Stimulated activated effector memory CD8-positive, alpha-beta T cell treated with anti-CD3 and anti-CD28 coated beads, Interleukin-12 subunit alpha, Interleukin-12 subunit beta, amount 100 ng/mL, for 72 hours (primary cell): ENCODE measurements around the gene HSDL2.
"Not testable (repeated sequence)": the region's sequence is repeated elsewhere in the genome, so short reads cannot be mapped to it uniquely, and the experiment has no call there.

Experiments
- ATAC-seq: fragments of 150-1000 bp; cut with Tn5 transposase; 2 replicates; pipeline ENCODE4 v1.10.0; 2021
- DNase-seq, 2 donors: peaks; one replicate each; pipeline ENCODE4 v3.0.0; 2021 to 2022; ENCODE audit warnings: low spot score in 2 of 2
- H3K27ac Mint-ChIP-seq: one replicate; pipeline ENCODE4 v1.8.0; 2022; ENCODE audit warnings: mild to moderate bottlenecking, mixed read lengths
- H3K36me3 Mint-ChIP-seq: one replicate; pipeline ENCODE4 v1.8.0; 2022; ENCODE audit warnings: mild to moderate bottlenecking, mixed read lengths
- H3K4me1 Mint-ChIP-seq: one replicate; pipeline ENCODE4 v1.8.0; 2022; ENCODE audit warnings: mixed read lengths
- H3K4me3 Mint-ChIP-seq: one replicate; pipeline ENCODE4 v1.8.0; 2022; ENCODE audit warnings: mild to moderate bottlenecking, mixed read lengths
- H3K9me3 Mint-ChIP-seq: one replicate; pipeline ENCODE4 v1.8.0; 2022; ENCODE audit warnings: mixed read lengths

Gene HSDL2

GRCh38 chr9:112378328-112379176, 1.4 kb upstream of the HSDL2 start:
- DNase-seq (peak; percentile 7 to 61), ATAC-seq (peak; percentile 1)
- Mint-ChIP-seq H3K4me1 (peaks cover 38% of the 10 kb centered on the region), H3K9me3 (no peaks in the 10 kb centered on the region), H3K27ac (peak overlapping the region; percentile 97), H3K36me3 (peaks cover 19% of the 10 kb centered on the region), H3K4me3 (peak overlapping the region; percentile 97)

GRCh38 chr9:112379177-112380101, 469 bp upstream of the HSDL2 start:
- peak overlapping the region; percentile 97 for H3K27ac Mint-ChIP-seq
- ATAC-seq, result peak; percentile 89
- H3K4me1 Mint-ChIP-seq, result peaks cover 38% of the 10 kb centered on the region
- peak overlapping the region; percentile 97 for H3K4me3 Mint-ChIP-seq
- DNase-seq, result peak; percentile 96 to 100
- H3K9me3 Mint-ChIP-seq, result no peaks in the 10 kb centered on the region
- H3K36me3 Mint-ChIP-seq, result peaks cover 19% of the 10 kb centered on the region

GRCh38 chr9:112380825-112381221, 915 bp downstream of the HSDL2 start:
- ATAC-seq (no peak), DNase-seq (no peak)
- Mint-ChIP-seq H3K4me3 (peak overlapping the region; percentile 97), H3K36me3 (peaks cover 19% of the 10 kb centered on the region), H3K4me1 (peaks cover 38% of the 10 kb centered on the region), H3K9me3 (no peaks in the 10 kb centered on the region), H3K27ac (peak overlapping the region; percentile 97)

- no peak overlapping the region for H3K27ac Mint-ChIP-seq
- DNase-seq (no peak), ATAC-seq (no peak)
- peaks cover 19% of the 10 kb centered on the region for H3K36me3 Mint-ChIP-seq
- peaks cover 32% of the 10 kb centered on the region for H3K4me1 Mint-ChIP-seq
- no peak overlapping the region for H3K4me3 Mint-ChIP-seq
- H3K9me3 Mint-ChIP-seq, result no peaks in the 10 kb centered on the region
Measured at GRCh38 chr9:112382066-112382465, 2.2 kb downstream of the HSDL2 start.

GRCh38 chr9:112382501-112383364, 2.8 kb downstream of the HSDL2 start:
- H3K36me3 Mint-ChIP-seq, result peaks cover 19% of the 10 kb centered on the region
- H3K4me1 Mint-ChIP-seq, result peaks cover 26% of the 10 kb centered on the region
- no peak overlapping the region for H3K4me3 Mint-ChIP-seq
- no peak overlapping the region for H3K27ac Mint-ChIP-seq
- ATAC-seq (no peak), DNase-seq (no peak)
- no peaks in the 10 kb centered on the region for H3K9me3 Mint-ChIP-seq

GRCh38 chr9:112384219-112384618, 4.3 kb downstream of the HSDL2 start:
- peaks cover 15% of the 10 kb centered on the region for H3K4me1 Mint-ChIP-seq
- no peak overlapping the region for H3K27ac Mint-ChIP-seq

GRCh38 chr9:112384690-112385089, 4.8 kb downstream of the HSDL2 start:
- ATAC-seq (no peak), DNase-seq (no peak)
- Mint-ChIP-seq H3K4me1 (peaks cover 15% of the 10 kb centered on the region), H3K36me3 (peaks cover 7% of the 10 kb centered on the region), H3K4me3 (no peak overlapping the region), H3K27ac (no peak overlapping the region), H3K9me3 (no peaks in the 10 kb centered on the region)

More at GRCh38 chr9:112384219-112384618, 4.3 kb downstream of the HSDL2 start:
- no peak for ATAC-seq
- DNase-seq, result no peak
- H3K36me3 Mint-ChIP-seq, result peaks cover 12% of the 10 kb centered on the region
- no peaks in the 10 kb centered on the region for H3K9me3 Mint-ChIP-seq
- no peak overlapping the region for H3K4me3 Mint-ChIP-seq

- DNase-seq (no peak), ATAC-seq (peak; percentile 54)
- Mint-ChIP-seq H3K4me3 (no peak overlapping the region), H3K27ac (no peak overlapping the region), H3K4me1 (no peaks in the 10 kb centered on the region), H3K36me3 (no peaks in the 10 kb centered on the region), H3K9me3 (no peaks in the 10 kb centered on the region)
Measured at GRCh38 chr9:112387115-112387514, 7.2 kb downstream of the HSDL2 start.

- H3K27ac Mint-ChIP-seq, H3K4me3 Mint-ChIP-seq, ATAC-seq, H3K4me1 Mint-ChIP-seq, H3K9me3 Mint-ChIP-seq, H3K36me3 Mint-ChIP-seq, DNase-seq: not testable (repeated sequence)
Measured at GRCh38 chr9:112389897-112390296, 10.0 kb downstream of the HSDL2 start.

GRCh38 chr9:112391936-112392560, 12.1 kb downstream of the HSDL2 start:
- not testable (repeated sequence) for DNase-seq, H3K4me1 Mint-ChIP-seq, H3K9me3 Mint-ChIP-seq, H3K4me3 Mint-ChIP-seq, ATAC-seq, H3K36me3 Mint-ChIP-seq, H3K27ac Mint-ChIP-seq

- H3K9me3 Mint-ChIP-seq, ATAC-seq, H3K36me3 Mint-ChIP-seq, H3K27ac Mint-ChIP-seq, DNase-seq, H3K4me3 Mint-ChIP-seq, H3K4me1 Mint-ChIP-seq: not testable (repeated sequence)
Measured at GRCh38 chr9:112393146-112393545, 13.2 kb downstream of the HSDL2 start.

GRCh38 chr9:112396416-112396815, 16.5 kb downstream of the HSDL2 start:
- Mint-ChIP-seq H3K4me1 (no peaks in the 10 kb centered on the region), H3K4me3 (no peak overlapping the region), H3K9me3 (peaks cover 12% of the 10 kb centered on the region), H3K36me3 (no peaks in the 10 kb centered on the region), H3K27ac (no peak overlapping the region)
- DNase-seq (no peak), ATAC-seq (no peak)

GRCh38 chr9:112396872-112397271, 17.0 kb downstream of the HSDL2 start:
- Mint-ChIP-seq H3K36me3 (no peaks in the 10 kb centered on the region), H3K4me1 (no peaks in the 10 kb centered on the region), H3K4me3 (no peak overlapping the region), H3K27ac (no peak overlapping the region), H3K9me3 (peaks cover 12% of the 10 kb centered on the region)
- DNase-seq, result no peak
- ATAC-seq, result no peak

GRCh38 chr9:112401175-112401815, 21.4 kb downstream of the HSDL2 start:
- Mint-ChIP-seq H3K4me3 (no peak overlapping the region), H3K36me3 (peaks cover 9% of the 10 kb centered on the region), H3K4me1 (no peaks in the 10 kb centered on the region), H3K9me3 (peaks cover 12% of the 10 kb centered on the region), H3K27ac (no peak overlapping the region)
- no peak for ATAC-seq
- no peak for DNase-seq
